Left lung (tissue), 10 donors: Measurements from ENCODE around the gene CAPN12. TPM values are rescaled to one million over a fixed set of nuclear protein-coding genes. Genes with fewer than 3 reads are reported as not detected.

Experiments
- ATAC-seq: fragments of 200-7000 bp; cut with Tn5 transposase; one replicate; pipeline ENCODE4 v1.9.1; 2020; ENCODE audit warnings: moderate library complexity
- DNase-seq, 4 donors: peaks; one replicate each; pipeline ENCODE4 v3.0.0-alpha.2; 2013 to 2020
- H3K27ac ChIP-seq, 2 donors: fragments of 200-600 bp; sonication (generic) in 1 of 2; one replicate each; pipeline versions ENCODE4 v1.5.0 to v1.8.0; 2020 to 2021
- H3K27me3 ChIP-seq, 2 donors: fragments of 200-600 bp; sonication (generic) in 1 of 2; one replicate each; pipeline versions ENCODE4 v1.5.0 to v1.8.0; 2020 to 2021
- H3K36me3 ChIP-seq, 2 donors: fragments of 200-600 bp; sonication (generic) in 1 of 2; one replicate each; pipeline versions ENCODE4 v1.5.0 to v1.8.0; 2020 to 2021
- H3K4me1 ChIP-seq, 2 donors: fragments of 200-600 bp; one replicate each; pipeline ENCODE4 v1.8.0; 2021
- H3K4me3 ChIP-seq, 2 donors: fragments of 200-600 bp; sonication (generic) in 1 of 2; one replicate each; pipeline versions ENCODE4 v1.5.0 to v1.8.0; 2020 to 2021; ENCODE audit warnings: mild to moderate bottlenecking in 1 of 2
- H3K9me3 ChIP-seq, 2 donors: fragments of 200-600 bp; sonication (generic) in 1 of 2; one replicate each; pipeline versions ENCODE4 v1.5.0 to v1.8.0; 2020 to 2021
- intact Hi-C, 2 donors: fragments of 100-400 bp; cut with DNase I; formaldehyde crosslinking; loops; one replicate each; pipeline versions ENCODE4 v1.11.2 to v1.14.2; 2022
- polyA plus RNA-seq, 6 donors: library from polyadenylated mRNA; unstranded; fragments of 120-200 nt; gene quantifications; one replicate each; pipeline ENCODE4 v1.2.1, GENCODE V29; 2013; ENCODE audit not compliant: insufficient read length in 6 of 6
- total RNA-seq, 2 donors: library from RNA; stranded (reverse); fragmentation: NEBNext Ultra II Directional; extraction: Animal tissue kit (Norgen Biotek cat#: 25700); gene quantifications; one replicate each; pipeline ENCODE4 v1.2.1, GENCODE V29; 2021
- TF ChIP-seq, protein P1 (sequence below), 2 donors: fragments of 200-600 bp; sonication (generic) in 1 of 2; IDR thresholded peaks; one replicate each; pipeline versions ENCODE4 v1.5.0 to v1.8.0; 2021; ENCODE audit warnings: antibody characterized with exemption in 2 of 2
- donor health status: DM: no; HTN: yes; CAD: no.
- donor health status: DM: no; HTN: no; CAD: no.

CAPN12 gene
- total and polyA plus RNA-seq, 8 donors = 1.6 to 4.9 (median 4.6) TPM

DNA sequence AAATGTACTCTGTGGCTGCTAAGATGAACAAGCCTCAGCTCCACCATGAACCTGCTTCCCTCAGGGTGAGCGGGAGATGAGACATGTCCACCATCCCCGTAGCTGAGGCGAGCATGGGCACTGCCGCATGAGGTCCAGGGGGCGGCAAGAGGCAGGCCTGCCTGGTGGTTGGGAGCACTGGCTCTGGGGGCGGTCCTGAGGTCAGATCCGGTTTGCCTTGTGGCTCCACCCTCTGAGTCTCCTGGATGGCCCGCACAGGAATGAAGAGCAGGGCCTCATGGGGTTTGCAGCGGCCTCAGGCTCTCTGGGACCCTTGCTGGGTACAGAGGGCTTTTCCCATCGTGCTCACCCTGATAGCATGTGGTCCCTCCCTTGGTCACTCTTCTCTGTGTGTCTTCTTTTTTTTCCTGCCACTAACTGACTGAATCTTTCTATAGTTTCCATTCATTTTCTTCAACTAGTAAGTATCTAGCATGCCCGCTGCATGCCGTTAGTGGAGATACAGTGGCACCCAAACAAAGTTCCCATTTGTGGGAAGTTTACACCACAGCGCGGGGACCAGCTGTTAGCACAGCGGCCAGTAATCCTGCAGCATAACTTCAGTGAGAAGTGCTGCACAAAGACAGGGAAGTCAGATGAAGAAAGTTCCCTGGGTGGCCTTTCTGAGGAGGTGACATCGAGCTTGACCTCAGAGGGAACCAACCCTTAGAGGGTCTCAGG lies 37.3 kb downstream of the CAPN12 start:
- H3K4me1 ChIP-seq = peaks cover 7 to 58% of the 10 kb centered on the region in 2 donors
- ATAC-seq (no peak), DNase-seq (no peak)
- H3K36me3 ChIP-seq = peaks cover 0 to 100% of the 10 kb centered on the region in 2 donors
- intact Hi-C loops = loop anchor here in 1 of 2 donors (10.0 kb wide), 1 partner anchor 62 kb away; the partner anchor contains the start of gene ACTN4
- no peak overlapping the region for H3K4me3 ChIP-seq
- H3K27ac ChIP-seq = peak overlapping the region; percentile 20 to 51
- no peaks in the 10 kb centered on the region for H3K27me3 ChIP-seq
- TF ChIP-seq, protein P1, sequence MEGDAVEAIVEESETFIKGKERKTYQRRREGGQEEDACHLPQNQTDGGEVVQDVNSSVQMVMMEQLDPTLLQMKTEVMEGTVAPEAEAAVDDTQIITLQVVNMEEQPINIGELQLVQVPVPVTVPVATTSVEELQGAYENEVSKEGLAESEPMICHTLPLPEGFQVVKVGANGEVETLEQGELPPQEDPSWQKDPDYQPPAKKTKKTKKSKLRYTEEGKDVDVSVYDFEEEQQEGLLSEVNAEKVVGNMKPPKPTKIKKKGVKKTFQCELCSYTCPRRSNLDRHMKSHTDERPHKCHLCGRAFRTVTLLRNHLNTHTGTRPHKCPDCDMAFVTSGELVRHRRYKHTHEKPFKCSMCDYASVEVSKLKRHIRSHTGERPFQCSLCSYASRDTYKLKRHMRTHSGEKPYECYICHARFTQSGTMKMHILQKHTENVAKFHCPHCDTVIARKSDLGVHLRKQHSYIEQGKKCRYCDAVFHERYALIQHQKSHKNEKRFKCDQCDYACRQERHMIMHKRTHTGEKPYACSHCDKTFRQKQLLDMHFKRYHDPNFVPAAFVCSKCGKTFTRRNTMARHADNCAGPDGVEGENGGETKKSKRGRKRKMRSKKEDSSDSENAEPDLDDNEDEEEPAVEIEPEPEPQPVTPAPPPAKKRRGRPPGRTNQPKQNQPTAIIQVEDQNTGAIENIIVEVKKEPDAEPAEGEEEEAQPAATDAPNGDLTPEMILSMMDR (IDR thresholded peaks at IDR 0.05) = no peak
- H3K9me3 ChIP-seq = no peaks in the 10 kb centered on the region

DNA sequence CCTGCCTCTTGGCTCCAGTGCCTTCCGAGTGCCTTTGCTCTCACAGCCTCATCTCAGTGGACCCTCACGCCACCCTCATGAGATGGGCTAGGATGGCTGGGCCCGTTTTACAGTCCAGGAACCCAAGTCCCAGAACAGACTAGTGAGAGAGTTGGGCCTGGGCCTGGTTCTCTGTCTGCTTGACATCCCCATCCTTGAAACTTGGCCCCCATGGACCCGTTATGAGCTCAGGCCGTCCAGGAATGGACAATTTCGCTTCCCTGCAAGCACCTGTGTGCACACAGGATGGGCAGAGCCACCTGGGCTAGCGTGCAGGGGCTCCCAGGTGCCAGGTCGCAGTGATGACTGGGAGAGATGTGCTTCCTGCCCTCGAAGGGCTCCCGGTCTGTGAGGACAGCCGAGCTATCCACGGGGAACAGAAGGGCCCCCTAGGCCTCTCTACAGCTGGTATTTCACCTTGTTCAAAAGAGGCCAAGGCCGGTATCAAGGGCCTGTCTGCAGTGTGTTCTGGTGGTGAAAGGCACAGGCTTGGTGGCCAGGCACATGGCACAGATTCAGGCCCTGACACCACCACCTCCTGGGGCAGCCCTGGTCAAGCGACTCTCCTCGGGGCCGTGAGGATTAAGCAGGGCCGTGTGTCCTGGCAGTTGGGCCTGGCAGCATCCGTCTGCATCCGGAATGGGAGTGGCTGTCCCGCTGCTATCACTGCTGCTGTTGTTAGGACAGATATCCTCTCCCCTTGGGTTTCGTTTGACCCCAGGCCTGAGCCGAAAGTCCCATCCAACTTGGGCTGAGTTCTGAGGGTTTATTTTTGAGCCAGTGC lies 38.9 kb downstream of the CAPN12 start:
- peaks cover 0 to 100% of the 10 kb centered on the region in 2 donors for H3K36me3 ChIP-seq
- TF ChIP-seq, protein P1 (IDR thresholded peaks at IDR 0.05) = no peak
- H3K27ac ChIP-seq = peak overlapping the region; percentile 51 to 53
- no peak overlapping the region for H3K4me3 ChIP-seq
- intact Hi-C loops = loop anchor here in 1 of 2 donors (10.0 kb wide), 1 partner anchor 61 kb away; the partner anchor contains the start of gene ACTN4
- H3K9me3 ChIP-seq = no peaks in the 10 kb centered on the region
- no peak for DNase-seq
- peaks cover 0 to 54% of the 10 kb centered on the region in 2 donors for H3K4me1 ChIP-seq
- ATAC-seq = no peak
- H3K27me3 ChIP-seq = no peaks in the 10 kb centered on the region

DNA sequence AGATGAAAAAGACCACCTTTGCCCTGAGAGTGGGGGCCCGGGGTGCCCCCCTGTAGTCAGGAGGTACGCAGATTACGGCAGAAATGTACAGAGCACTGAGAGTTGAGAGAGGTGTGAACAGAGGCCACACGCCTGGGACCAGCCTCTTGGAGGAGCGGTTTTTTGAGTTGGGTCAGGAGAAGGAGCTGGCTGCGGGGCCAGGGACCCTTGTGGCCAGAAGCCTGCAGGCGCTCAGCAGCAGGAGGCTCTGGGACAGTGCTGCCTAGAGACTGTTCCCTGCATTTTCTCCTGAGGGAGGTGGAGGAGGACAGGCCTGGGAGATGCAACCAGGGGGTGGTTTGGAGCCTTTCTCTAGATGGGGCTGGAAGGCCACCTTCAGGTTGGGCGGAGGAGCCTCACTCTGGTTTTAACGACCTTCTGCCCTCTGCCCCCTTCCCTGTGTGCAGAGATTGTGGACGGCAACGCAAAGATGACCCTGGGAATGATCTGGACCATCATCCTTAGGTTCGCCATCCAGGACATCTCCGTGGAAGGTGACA lies 39.7 kb downstream of the CAPN12 start:
- TF ChIP-seq, protein P1 (IDR thresholded peaks at IDR 0.05) = no peak
- Histone ChIP-seq H3K27me3 (no peaks in the 10 kb centered on the region), H3K36me3 (peaks cover 0 to 95% of the 10 kb centered on the region in 2 donors), H3K4me3 (no peak overlapping the region), H3K27ac (no peak overlapping the region), H3K4me1 (peaks cover 0 to 57% of the 10 kb centered on the region in 2 donors), H3K9me3 (no peaks in the 10 kb centered on the region)
- no peak for ATAC-seq
- no peak for DNase-seq
- intact Hi-C loops = loop anchor here in 1 of 2 donors (10.0 kb wide), 1 partner anchor 60 kb away; the partner anchor contains the start of gene ACTN4

- H3K27ac ChIP-seq = peak overlapping the region in 1 of 2 donors; percentile 4
- no peaks in the 10 kb centered on the region for H3K9me3 ChIP-seq
- intact Hi-C loops = loop anchor here in 1 of 2 donors (10.0 kb wide), 1 partner anchor 59 kb away; the partner anchor contains the start of gene ACTN4
- TF ChIP-seq, protein P1 (IDR thresholded peaks at IDR 0.05) = no peak
- peaks cover 0 to 84% of the 10 kb centered on the region in 2 donors for H3K36me3 ChIP-seq
- H3K27me3 ChIP-seq = no peaks in the 10 kb centered on the region
- H3K4me1 ChIP-seq = peaks cover 0 to 67% of the 10 kb centered on the region in 2 donors
- DNase-seq (no peak), ATAC-seq (no peak)
- H3K4me3 ChIP-seq = no peak overlapping the region
These were observed 40.8 kb downstream of the CAPN12 start for GRCh38 chr19:38703509-38703908.
